T-cell (primary cell): Measurements from ENCODE around the gene SCIN. TPM values are rescaled to one million over a fixed set of nuclear protein-coding genes. Genes with fewer than 3 reads are reported as not detected.
"Not testable (repeated sequence)": the region's sequence is repeated elsewhere in the genome, so short reads cannot be mapped to it uniquely, and the experiment has no call there.

ENCODE experiments used
- ATAC-seq, 4 experiments: fragments of 200-7000 bp in 3 of 4; fragments of 150-1000 bp in 1 of 4; cut with Tn5 transposase; replicated peaks in 1 of 4; 1 replicate in 3 of 4; 2 replicates in 1 of 4; pipeline ENCODE4 v1.10.0; 2021; ENCODE audit warnings: moderate library complexity in 3 of 4, mild to moderate bottlenecking in 2 of 4, moderate number of reproducible peaks in 1 of 4
- CTCF ChIA-PET, 2 donors: fragments of 300-600 bp; sonication (Branson Sonifier 250); formaldehyde crosslinking; loops; one replicate each; lab custom pipeline; 2022; ENCODE audit warnings: antibody characterized with exemption in 2 of 2; lab: Charles Lee
- POLR2A ChIA-PET, 2 donors: fragments of 300-600 bp; sonication (Branson Sonifier 250); formaldehyde crosslinking; loops; one replicate each; lab custom pipeline; 2022; ENCODE audit warnings: antibody characterized with exemption in 2 of 2; lab: Charles Lee
- DNase-seq, 35 experiments: peaks; one replicate each; pipeline versions ENCODE4 v3.0.0 to v3.0.0-alpha.2; 2013 to 2023
- H3K27ac ChIP-seq: one replicate; pipeline ENCODE4 v1.5.1; 2013; ENCODE audit warnings: low read length
- H3K27me3 ChIP-seq, 2 experiments: replicated peaks in 1 of 2; 1 replicate in 1 of 2; 2 replicates in 1 of 2; pipeline versions ENCODE4 v1.6.1 to v1.7.0; 2013; ENCODE audit warnings: low read length in 1 of 2, mixed read lengths in 1 of 2; ENCODE audit not compliant: control insufficient read depth in 2 of 2, insufficient read depth in 2 of 2; ENCODE audit errors: extremely low read depth in 1 of 2
- H3K36me3 ChIP-seq, 2 donors: 1 replicate in 1 of 2; 2 replicates in 1 of 2; pipeline versions ENCODE4 v1.6.1 to v1.7.0; 2013; ENCODE audit warnings: low read length in 1 of 2; ENCODE audit not compliant: control insufficient read depth in 2 of 2, insufficient read depth in 1 of 2; ENCODE audit errors: extremely low read depth in 1 of 2
- H3K4me1 ChIP-seq, 2 experiments: 1 replicate in 1 of 2; 2 replicates in 1 of 2; pipeline versions ENCODE4 v1.6.1 to v1.7.0; 2013; ENCODE audit warnings: low read length in 2 of 2, mixed read lengths in 1 of 2; ENCODE audit not compliant: insufficient read depth in 2 of 2, control insufficient read depth in 1 of 2; ENCODE audit errors: extremely low read depth in 1 of 2
- H3K4me3 ChIP-seq, 2 donors: 1 replicate in 1 of 2; 2 replicates in 1 of 2; pipeline versions ENCODE4 v1.5.1 to v1.7.0; 2013; ENCODE audit warnings: mild to moderate bottlenecking in 2 of 2, low read length in 1 of 2, moderate library complexity in 1 of 2; ENCODE audit not compliant: control insufficient read depth in 1 of 2; ENCODE audit errors: extremely low read depth in 1 of 2
- H3K9me3 ChIP-seq: 2 replicates; pipeline ENCODE4 v1.7.0; 2013
- H3K27ac Mint-ChIP-seq, 2 donors: one replicate each; pipeline ENCODE4 v1.8.0; 2020 to 2021; ENCODE audit warnings: mild to moderate bottlenecking in 2 of 2, mixed read lengths in 2 of 2
- H3K27me3 Mint-ChIP-seq, 2 donors: one replicate each; pipeline ENCODE4 v1.8.0; 2021 to 2022; ENCODE audit warnings: mixed read lengths in 2 of 2
- H3K36me3 Mint-ChIP-seq: one replicate; pipeline ENCODE4 v1.8.0; 2021; ENCODE audit warnings: mixed read lengths
- H3K4me1 Mint-ChIP-seq, 3 donors: one replicate each; pipeline ENCODE4 v1.8.0; 2020 to 2022; ENCODE audit warnings: mixed read lengths in 3 of 3, mild to moderate bottlenecking in 1 of 3
- H3K4me3 Mint-ChIP-seq, 3 donors: one replicate each; pipeline ENCODE4 v1.8.0; 2020 to 2022; ENCODE audit warnings: mild to moderate bottlenecking in 3 of 3, mixed read lengths in 3 of 3, moderate library complexity in 3 of 3
- H3K9me3 Mint-ChIP-seq, 3 donors: one replicate each; pipeline ENCODE4 v1.8.0; 2020 to 2022; ENCODE audit warnings: mixed read lengths in 3 of 3
- WGBS: methylation state at CpG from one replicate; pipeline ENCODE4 v1.1.5; 2013; ENCODE audit warnings: missing lambda C conversion rate; ENCODE audit not compliant: insufficient coverage; 5-methylcytosine and 5-hydroxymethylcytosine counted together
- total RNA-seq, 35 experiments: library from RNA in 6 of 35; stranded (reverse) in 6 of 35; fragments of 120-200 nt in 1 of 35; gene quantifications; one replicate each; pipeline versions ENCODE4 v1.2.1 to v1.2.4 and lab custom pipeline; 2013 to 2026

Gene SCIN
- total RNA-seq, 5 donors from 2014 or later (not counting 1 experiment from before 2014, with no cell fraction given): 0.05 to 0.57 (median 0.14) TPM; not detected in 1

- WGBS: 70% methylated on average over 6 of the region's 6 CpGs
- Mint-ChIP-seq H3K36me3 (no peaks in the 10 kb centered on the region), H3K27ac (no peak overlapping the region), H3K4me3 (no peak overlapping the region), H3K9me3 (no peaks in the 10 kb centered on the region), H3K4me1 (no peaks in the 10 kb centered on the region), H3K27me3 (peaks cover 8 to 9% of the 10 kb centered on the region in 2 donors)
- H3K27me3 ChIP-seq: peaks cover 0 to 4% of the 10 kb centered on the region in 2 experiments
- no peaks in the 10 kb centered on the region for H3K4me1 ChIP-seq
- DNase-seq (no peak), ATAC-seq (no peak)
- POLR2A ChIA-PET: no interaction called here
- no peak overlapping the region for H3K4me3 ChIP-seq
- H3K36me3 ChIP-seq: no peaks in the 10 kb centered on the region
- no peak overlapping the region for H3K27ac ChIP-seq
- no peaks in the 10 kb centered on the region for H3K9me3 ChIP-seq
- CTCF ChIA-PET: no interaction called here
Observed at GRCh38 chr7:12661581-12661980, 91.1 kb downstream of the SCIN start.

- DNase-seq (no peak), ATAC-seq (no peak)
- Mint-ChIP-seq H3K9me3 (no peaks in the 10 kb centered on the region), H3K27ac (no peak overlapping the region), H3K27me3 (peaks cover 0 to 1% of the 10 kb centered on the region in 2 donors), H3K36me3 (no peaks in the 10 kb centered on the region), H3K4me1 (peaks cover 8 to 17% (median 12%) of the 10 kb centered on the region in 3 donors), H3K4me3 (no peak overlapping the region)
- Histone ChIP-seq H3K9me3 (no peaks in the 10 kb centered on the region), H3K4me3 (no peak overlapping the region), H3K36me3 (no peaks in the 10 kb centered on the region), H3K4me1 (no peaks in the 10 kb centered on the region), H3K27me3 (no peaks in the 10 kb centered on the region), H3K27ac (no peak overlapping the region)
- ChIA-PET POLR2A (interaction anchor here in 1 of 2 donors (0.6 kb wide), 1 partner anchor 58 kb away, joined by 3 read pairs; no protein-coding TSS in a partner anchor), CTCF (no interaction called here)
- WGBS: no CpG with 5 or more reads among the region's 1 CpG
Observed at GRCh38 chr7:12670000-12670729, 99.6 kb downstream of the SCIN start.

GRCh38 chr7:12670743-12671520, 100.4 kb downstream of the SCIN start:
- no peak overlapping the region for H3K27ac Mint-ChIP-seq
- H3K4me3 ChIP-seq: no peak overlapping the region
- DNase-seq (no peak), ATAC-seq (no peak)
- no peaks in the 10 kb centered on the region for H3K9me3 Mint-ChIP-seq
- peaks cover 10 to 20% (median 12%) of the 10 kb centered on the region in 3 donors for H3K4me1 Mint-ChIP-seq
- no peaks in the 10 kb centered on the region for H3K27me3 ChIP-seq
- no peak overlapping the region for H3K4me3 Mint-ChIP-seq
- no peaks in the 10 kb centered on the region for H3K4me1 ChIP-seq
- no CpG with 5 or more reads among the region's 6 CpGs for WGBS
- peaks cover 0 to under 1% of the 10 kb centered on the region in 2 donors for H3K27me3 Mint-ChIP-seq
- CTCF ChIA-PET: interaction anchor here in 1 of 2 donors (0.7 kb wide), 1 partner anchor 18 kb away, joined by 6 read pairs; no protein-coding TSS in a partner anchor
- no peaks in the 10 kb centered on the region for H3K36me3 Mint-ChIP-seq
- no peaks in the 10 kb centered on the region for H3K9me3 ChIP-seq
- no peak overlapping the region for H3K27ac ChIP-seq
- POLR2A ChIA-PET: no interaction called here
- no peaks in the 10 kb centered on the region for H3K36me3 ChIP-seq

- H3K27me3 ChIP-seq, H3K36me3 ChIP-seq, H3K4me3 Mint-ChIP-seq, H3K27ac Mint-ChIP-seq, H3K9me3 Mint-ChIP-seq, H3K36me3 Mint-ChIP-seq, H3K9me3 ChIP-seq, H3K4me1 ChIP-seq, DNase-seq, H3K27ac ChIP-seq, H3K27me3 Mint-ChIP-seq, ATAC-seq, H3K4me3 ChIP-seq, CTCF ChIA-PET: not testable (repeated sequence)
- no CpG with 5 or more reads among the region's 7 CpGs for WGBS
- POLR2A ChIA-PET: interaction anchor here in 1 of 2 donors (0.7 kb wide), 1 partner anchor 16 kb away, joined by 14 read pairs; no protein-coding TSS in a partner anchor
- H3K4me1 Mint-ChIP-seq: peaks cover 10 to 20% (median 12%) of the 10 kb centered on the region in 3 donors
Observed at GRCh38 chr7:12673436-12673835, 102.9 kb downstream of the SCIN start.

GRCh38 chr7:12674053-12674452, 103.5 kb downstream of the SCIN start:
- DNase-seq: no peak
- H3K9me3 ChIP-seq: no peaks in the 10 kb centered on the region
- no peaks in the 10 kb centered on the region for H3K4me1 ChIP-seq
- H3K4me3 ChIP-seq: no peak overlapping the region
- no peaks in the 10 kb centered on the region for H3K27me3 ChIP-seq
- H3K36me3 Mint-ChIP-seq: no peaks in the 10 kb centered on the region
- H3K4me3 Mint-ChIP-seq: no peak overlapping the region
- no peaks in the 10 kb centered on the region for H3K9me3 Mint-ChIP-seq
- no CpG with 5 or more reads among the region's 2 CpGs for WGBS
- peaks cover 10 to 20% (median 12%) of the 10 kb centered on the region in 3 donors for H3K4me1 Mint-ChIP-seq
- no peak overlapping the region for H3K27ac ChIP-seq
- peak overlapping the region in 1 of 2 donors; percentile 27 for H3K27ac Mint-ChIP-seq
- H3K36me3 ChIP-seq: no peaks in the 10 kb centered on the region
- no peaks in the 10 kb centered on the region for H3K27me3 Mint-ChIP-seq
- ATAC-seq: no peak
- ChIA-PET POLR2A (no interaction called here), CTCF (interaction anchor here (0.8 to 2.2 kb wide), 3 partner anchors 10 to 589 kb away, joined by 3 to 17 read pairs (median 4); partner anchors contain the start of gene ARL4A (in 1 of the 2))

GRCh38 chr7:12674861-12675260, 104.3 kb downstream of the SCIN start:
- no peaks in the 10 kb centered on the region for H3K27me3 Mint-ChIP-seq
- no peaks in the 10 kb centered on the region for H3K4me1 ChIP-seq
- peaks cover 10 to 20% (median 12%) of the 10 kb centered on the region in 3 donors for H3K4me1 Mint-ChIP-seq
- ChIA-PET CTCF (interaction anchor here (0.5 to 2.2 kb wide), 12 partner anchors 9 to 589 kb away, joined by 3 to 17 read pairs (median 3); partner anchors contain the start of gene ARL4A (in 1 of the 2)), POLR2A (interaction anchor here in 1 of 2 donors (0.6 kb wide), 1 partner anchor 139 kb away, joined by 3 read pairs; no protein-coding TSS in a partner anchor)
- ATAC-seq (peak; percentile 69 to 90 (median 77)), DNase-seq (peak in 30 of 35 experiments; percentile 5 to 82 (median 40))
- no peaks in the 10 kb centered on the region for H3K36me3 ChIP-seq
- peak overlapping the region in 1 of 2 donors; percentile 12 for H3K27ac Mint-ChIP-seq
- no peaks in the 10 kb centered on the region for H3K27me3 ChIP-seq
- no peaks in the 10 kb centered on the region for H3K9me3 Mint-ChIP-seq
- H3K36me3 Mint-ChIP-seq: no peaks in the 10 kb centered on the region
- no peaks in the 10 kb centered on the region for H3K9me3 ChIP-seq
- H3K4me3 ChIP-seq: no peak overlapping the region
- no peak overlapping the region for H3K4me3 Mint-ChIP-seq
- 14% methylated on average over 2 of the region's 4 CpGs for WGBS
- H3K27ac ChIP-seq: peak overlapping the region; percentile 36
